Superior temporal gyrus (tissue), 1 donor: Measurements from ENCODE around the gene IL17B.

Source experiments
- DNase-seq: peaks from one replicate; pipeline ENCODE4 v3.0.0-alpha.2; 2016; ENCODE audit errors: extremely low spot score

Gene IL17B

GRCh38 chr5:149414405-149415065 is 35.4 kb upstream of the IL17B start:
- DNase-seq = no peak

GRCh38 chr5:149413477-149414210 is 34.6 kb upstream of the IL17B start:
- DNase-seq = no peak

- DNase-seq = no peak
These were observed 33.8 kb upstream of the IL17B start for GRCh38 chr5:149412783-149413476.

- DNase-seq = no peak
These were observed 32.8 kb upstream of the IL17B start for GRCh38 chr5:149411738-149412519.

- no peak for DNase-seq
These were observed 31.8 kb upstream of the IL17B start for GRCh38 chr5:149410721-149411432.

GRCh38 chr5:149410071-149410470 is 31.0 kb upstream of the IL17B start:
- DNase-seq = no peak

GRCh38 chr5:149409268-149409948 is 30.3 kb upstream of the IL17B start:
- DNase-seq = no peak

- DNase-seq = no peak
These were observed 29.4 kb upstream of the IL17B start for GRCh38 chr5:149408252-149409099.

GRCh38 chr5:149407323-149408251 is 28.5 kb upstream of the IL17B start:
- no peak for DNase-seq

GRCh38 chr5:149406979-149407306 is 27.9 kb upstream of the IL17B start:
- DNase-seq = no peak

GRCh38 chr5:149406203-149406978 is 27.3 kb upstream of the IL17B start:
- no peak for DNase-seq

- DNase-seq = no peak
These were observed 26.6 kb upstream of the IL17B start for GRCh38 chr5:149405550-149406202.

GRCh38 chr5:149404746-149405549 is 25.9 kb upstream of the IL17B start:
- no peak for DNase-seq

GRCh38 chr5:149403923-149404745 is 25.0 kb upstream of the IL17B start:
- no peak for DNase-seq

GRCh38 chr5:149402291-149402690 is 23.2 kb upstream of the IL17B start:
- DNase-seq = no peak

- no peak for DNase-seq
These were observed 22.0 kb upstream of the IL17B start for GRCh38 chr5:149401051-149401450.
